Heart left ventricle (tissue), 16 donors: Measurements from ENCODE around the gene ZMYND10. TPM values are rescaled to one million over a fixed set of nuclear protein-coding genes. Genes with fewer than 3 reads are reported as not detected.

ENCODE experiments used
- ATAC-seq, 4 donors: fragments of 200-7000 bp; cut with Tn5 transposase; one replicate each; pipeline ENCODE4 v1.9.1; 2020 to 2022; ENCODE audit warnings: moderate library complexity in 4 of 4, mild to moderate bottlenecking in 3 of 4, moderate number of reproducible peaks in 1 of 4
- DNase-seq, 5 donors: peaks; one replicate each; pipeline ENCODE4 v3.0.0-alpha.2; 2020
- H3K27ac ChIP-seq, 12 donors: fragments of 200-600 bp; sonication (generic) in 4 of 12; one replicate each; pipeline versions ENCODE4 v1.5.0 to v1.8.0; 2016 to 2022; ENCODE audit warnings: mild to moderate bottlenecking in 2 of 12
- H3K27me3 ChIP-seq, 9 donors: fragments of 200-600 bp; sonication (generic) in 2 of 9; one replicate each; pipeline versions ENCODE4 v1.5.1 to v1.8.0; 2016 to 2022; ENCODE audit warnings: mild to moderate bottlenecking in 3 of 9
- H3K36me3 ChIP-seq, 9 donors: fragments of 200-600 bp; sonication (generic) in 2 of 9; one replicate each; pipeline versions ENCODE4 v1.5.0 to v1.8.0; 2018 to 2022; ENCODE audit warnings: mild to moderate bottlenecking in 2 of 9
- H3K4me1 ChIP-seq, 12 donors: fragments of 200-600 bp; sonication (generic) in 4 of 12; one replicate each; pipeline versions ENCODE4 v1.5.0 to v1.8.0; 2016 to 2022; ENCODE audit warnings: mild to moderate bottlenecking in 3 of 12
- H3K4me3 ChIP-seq, 12 donors: fragments of 200-600 bp; sonication (generic) in 4 of 12; one replicate each; pipeline versions ENCODE4 v1.5.0 to v1.8.0; 2017 to 2022; ENCODE audit warnings: mild to moderate bottlenecking in 9 of 12, moderate library complexity in 4 of 12
- H3K9me3 ChIP-seq, 12 donors: fragments of 200-600 bp; sonication (generic) in 4 of 12; one replicate each; pipeline versions ENCODE4 v1.5.0 to v1.8.0; 2016 to 2022; ENCODE audit warnings: mild to moderate bottlenecking in 1 of 12
- POLR2A ChIP-seq, 2 donors: fragments of 450-650 bp; IDR thresholded peaks; one replicate each; pipeline ENCODE4 v1.6.1; 2017; ENCODE audit warnings: antibody characterized with exemption in 2 of 2, mild to moderate bottlenecking in 2 of 2, moderate library complexity in 2 of 2
- WGBS, 4 donors: extraction: QIAGEN DNeasy Blood & Tissue Kit in 2 of 4; methylation state at CpG; one replicate each; pipeline versions ENCODE4 v1.1.5 to v1.1.7; 2013 to 2018; 5-methylcytosine and 5-hydroxymethylcytosine counted together
- intact Hi-C, 10 donors: fragments of 100-400 bp; cut with DNase I; formaldehyde crosslinking; loops; one replicate each; pipeline versions ENCODE4 v1.11.1 to v1.14.2; 2022
- polyA plus RNA-seq, 2 donors: library from polyadenylated mRNA; stranded (reverse); fragments of 200-250 nt; gene quantifications; one replicate each; pipeline ENCODE4 v1.2.3, GENCODE V29; 2013
- total RNA-seq, 9 donors: library from RNA; depleted of rRNA in 2 of 9; stranded (reverse); fragments of >200 nt in 2 of 9; fragmentation: NEBNext Ultra II Directional in 3 of 9; extraction: Animal tissue kit (Norgen Biotek cat#: 25700) in 3 of 9; gene quantifications; one replicate each; pipeline versions ENCODE4 v1.1.0 to v1.2.4, GENCODE V29; 2016 to 2023
- TF ChIP-seq, protein P1 (sequence below), 12 donors: fragments of 200-600 bp; sonication (generic) in 4 of 12; IDR thresholded peaks; one replicate each; pipeline versions ENCODE4 v1.5.0 to v1.8.0; 2018 to 2022; ENCODE audit warnings: antibody characterized with exemption in 12 of 12, mild to moderate bottlenecking in 5 of 12
- donor health status: ischemic (EF 13 %, LVEDD 7.1; RV severe dilation, severe dysfunction).
- donor health status: healthy with polysubstance abuse.
- donor health status: DM: no; HTN: yes; CAD: no.
- donor health status: DM: no; HTN: no; CAD: no.
- donor health status: ischemic (EF 25% LVEDD 6.9; RV normal size, moderate dysfunction).
- donor health status: ischemic (EF 25% LVEDD 5.7; RV mildly dilated, moderate dysfunction).
- donor health status: healthy.
- donor health status: DM: yes; HTN: yes; CAD: no.
- donor health status: ischemic (EF 35%, LVEDD 5.7; RV mildly dilated, moderate dysfunction).
- donor health status: nonischemic (EF 11% LVEDD 7.7; RV severe dilation, severe dysfunction).
- donor health status: DM: yes; HTN: yes; CAD: no.
- donor health status: PGD.
- donor health status: ischemic (EF 29% LVEDD 5.4; RV normal size, mild dysfunction).
- donor health status: nonischemic (EF 23%, LVEDD 6.1; RV moderate dilation, normal function).

Gene ZMYND10
- total and polyA plus RNA-seq, 11 donors: 0.15 to 1.4 (median 0.66) TPM; not detected in 5

DNA sequence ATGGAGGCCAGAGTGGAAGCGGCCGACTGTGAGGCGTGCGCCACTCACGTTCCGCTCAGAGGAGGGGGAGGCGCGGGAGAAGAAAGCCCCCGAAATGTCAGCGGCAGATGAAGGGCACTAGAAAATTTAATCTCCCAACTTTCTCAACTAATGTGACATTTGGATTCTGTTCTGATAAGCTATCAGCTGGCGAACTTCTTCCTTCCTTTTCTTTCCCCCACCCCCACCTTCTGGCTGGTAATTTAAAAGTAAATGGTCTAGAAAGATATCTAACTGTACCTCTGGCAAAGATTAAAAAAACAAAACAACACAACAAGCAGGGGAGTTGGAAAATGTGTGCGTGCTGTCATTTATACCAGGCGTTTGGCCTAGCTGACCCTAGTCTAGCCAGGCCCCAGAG is 40.2 kb upstream of the ZMYND10 start:
- no peak for TF ChIP-seq POLR2A (IDR thresholded peaks at IDR 0.05)
- TF ChIP-seq, protein P1, sequence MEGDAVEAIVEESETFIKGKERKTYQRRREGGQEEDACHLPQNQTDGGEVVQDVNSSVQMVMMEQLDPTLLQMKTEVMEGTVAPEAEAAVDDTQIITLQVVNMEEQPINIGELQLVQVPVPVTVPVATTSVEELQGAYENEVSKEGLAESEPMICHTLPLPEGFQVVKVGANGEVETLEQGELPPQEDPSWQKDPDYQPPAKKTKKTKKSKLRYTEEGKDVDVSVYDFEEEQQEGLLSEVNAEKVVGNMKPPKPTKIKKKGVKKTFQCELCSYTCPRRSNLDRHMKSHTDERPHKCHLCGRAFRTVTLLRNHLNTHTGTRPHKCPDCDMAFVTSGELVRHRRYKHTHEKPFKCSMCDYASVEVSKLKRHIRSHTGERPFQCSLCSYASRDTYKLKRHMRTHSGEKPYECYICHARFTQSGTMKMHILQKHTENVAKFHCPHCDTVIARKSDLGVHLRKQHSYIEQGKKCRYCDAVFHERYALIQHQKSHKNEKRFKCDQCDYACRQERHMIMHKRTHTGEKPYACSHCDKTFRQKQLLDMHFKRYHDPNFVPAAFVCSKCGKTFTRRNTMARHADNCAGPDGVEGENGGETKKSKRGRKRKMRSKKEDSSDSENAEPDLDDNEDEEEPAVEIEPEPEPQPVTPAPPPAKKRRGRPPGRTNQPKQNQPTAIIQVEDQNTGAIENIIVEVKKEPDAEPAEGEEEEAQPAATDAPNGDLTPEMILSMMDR (IDR thresholded peaks at IDR 0.05): no peak
- WGBS, 4 donors: 73 to 79% (median 76%) methylated on average over 13 of the region's 13 CpGs

DNA sequence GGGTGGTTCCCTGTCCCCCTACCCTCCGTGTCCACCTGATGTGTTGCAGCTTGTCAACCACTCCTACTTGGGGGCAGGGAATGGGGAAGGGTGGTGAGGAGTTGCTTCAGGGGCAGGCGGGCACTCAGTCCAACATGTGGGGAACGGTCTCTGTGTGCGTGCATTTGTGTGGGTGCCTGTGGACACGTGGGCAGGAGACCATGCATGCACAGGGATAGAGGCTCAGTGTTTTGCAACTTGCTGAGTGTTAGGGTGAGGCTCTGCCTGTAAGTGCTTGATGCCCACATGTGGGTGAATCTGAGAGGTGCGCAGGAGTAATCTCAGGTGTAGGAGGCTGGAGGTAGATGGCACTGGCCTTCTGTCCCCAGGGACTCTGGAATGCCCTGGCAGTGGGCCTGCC is 38.2 kb upstream of the ZMYND10 start:
- WGBS, 4 donors: 84 to 93% (median 88%) methylated on average over 5 to 6 of the region's 6 CpGs
- TF ChIP-seq, protein P1 (IDR thresholded peaks at IDR 0.05): no peak
- no peak for TF ChIP-seq POLR2A (IDR thresholded peaks at IDR 0.05)
- no peak for ATAC-seq
- Histone ChIP-seq H3K9me3 (no peaks in the 10 kb centered on the region), H3K36me3 (no peaks in the 10 kb centered on the region), H3K27me3 (no peaks in the 10 kb centered on the region), H3K4me1 (no peaks in the 10 kb centered on the region), H3K4me3 (no peak overlapping the region), H3K27ac (no peak overlapping the region)
- intact Hi-C loops: no loop called here
- no peak for DNase-seq

More for the DNA sequence above, 40.2 kb upstream of the ZMYND10 start:
- no peak overlapping the region for H3K27ac ChIP-seq
- H3K9me3 ChIP-seq: no peaks in the 10 kb centered on the region
- H3K4me3 ChIP-seq: no peak overlapping the region
- no peaks in the 10 kb centered on the region for H3K36me3 ChIP-seq
- H3K27me3 ChIP-seq: no peaks in the 10 kb centered on the region
- peaks cover 0 to 7% (median 3%) of the 10 kb centered on the region in 12 donors for H3K4me1 ChIP-seq
- DNase-seq: no peak
- no peak for ATAC-seq
- intact Hi-C loops: no loop called here

DNA sequence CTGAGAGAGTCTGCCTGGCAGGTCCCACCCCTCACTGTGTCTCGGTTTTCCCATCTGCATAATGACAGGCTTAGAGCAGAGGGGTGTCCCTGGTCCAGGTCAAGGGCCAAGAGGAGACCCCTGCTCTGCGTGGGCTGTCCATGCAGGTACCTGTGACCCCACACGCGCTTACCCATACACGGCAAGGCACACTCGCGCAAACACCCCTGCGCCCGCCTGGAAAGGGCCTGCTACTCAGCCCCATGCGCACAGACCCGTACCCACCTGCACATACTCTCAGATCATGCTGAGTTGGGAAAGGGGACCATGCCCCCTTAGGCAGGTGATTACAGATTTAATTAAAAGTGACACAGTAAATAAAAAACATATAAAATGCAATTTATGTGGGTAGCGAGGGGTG is 37.2 kb upstream of the ZMYND10 start:
- H3K4me3 ChIP-seq: no peak overlapping the region
- H3K27ac ChIP-seq: no peak overlapping the region
- no peaks in the 10 kb centered on the region for H3K9me3 ChIP-seq
- intact Hi-C loops: no loop called here
- 91 to 97% (median 93%) methylated on average over 12 of the region's 12 CpGs for WGBS, 4 donors
- H3K27me3 ChIP-seq: no peaks in the 10 kb centered on the region
- DNase-seq: no peak
- ATAC-seq: no peak
- no peaks in the 10 kb centered on the region for H3K36me3 ChIP-seq
- TF ChIP-seq POLR2A (IDR thresholded peaks at IDR 0.05): no peak
- TF ChIP-seq, protein P1 (IDR thresholded peaks at IDR 0.05): no peak
- H3K4me1 ChIP-seq: no peaks in the 10 kb centered on the region

DNA sequence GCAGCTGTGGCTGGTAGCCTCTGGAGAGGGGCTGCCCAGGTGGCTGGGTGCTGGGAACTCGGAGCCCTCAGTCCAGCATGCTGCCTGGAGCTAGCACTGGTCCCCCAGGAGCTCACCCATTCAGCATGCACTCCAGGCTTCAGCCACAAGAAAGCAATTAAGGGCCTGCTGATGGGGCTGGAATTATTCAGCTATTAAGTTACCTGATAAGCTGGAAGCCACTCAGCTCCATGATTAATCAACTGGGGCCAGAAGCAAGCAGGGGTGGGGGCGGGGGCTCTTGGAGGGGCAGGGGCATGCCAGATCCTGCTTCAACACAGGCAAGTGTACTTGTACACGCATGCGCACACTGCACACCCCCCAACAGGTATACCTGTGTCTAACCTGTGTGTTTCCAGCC is 35.9 kb upstream of the ZMYND10 start:
- 88 to 100% (median 90%) methylated on average over 1 to 4 of the region's 4 CpGs for WGBS, 4 donors
- TF ChIP-seq, protein P1 (IDR thresholded peaks at IDR 0.05): no peak
- no peak for TF ChIP-seq POLR2A (IDR thresholded peaks at IDR 0.05)
- intact Hi-C loops: no loop called here

More for the DNA sequence above, 35.9 kb upstream of the ZMYND10 start:
- Histone ChIP-seq H3K4me3 (no peak overlapping the region), H3K9me3 (no peaks in the 10 kb centered on the region), H3K36me3 (no peaks in the 10 kb centered on the region), H3K27ac (no peak overlapping the region), H3K4me1 (no peaks in the 10 kb centered on the region), H3K27me3 (no peaks in the 10 kb centered on the region)
- ATAC-seq: no peak
- DNase-seq: no peak
